ENCODE measurements around the gene ZNF385A. TPM values are rescaled to one million over a fixed set of nuclear protein-coding genes. Genes with fewer than 3 reads are reported as not detected.

The ZNF385A gene
- total RNA-seq, 1 donor from 2014 or later = 5.3 TPM

- TF ChIP-seq CTCF (IDR thresholded peaks at IDR 0.05; ENCODE audit: insufficient read depth, low read length, severe bottlenecking) = no peak
- Histone ChIP-seq H3K36me3 (ENCODE audit: control insufficient read depth, insufficient read depth, low read length) (no peaks in the 10 kb centered on the region), H3K27me3 (ENCODE audit: control insufficient read depth, insufficient read depth, low read length) (no peaks in the 10 kb centered on the region), H3K4me3 (ENCODE audit: low read depth, low read length) (no peak overlapping the region)
- no peak for FAIRE-seq
- no peak for DNase-seq (ENCODE audit: low read depth)
Measured at GRCh38 chr12:54423816-54424150, 39.2 kb upstream of the ZNF385A start.

- no peaks in the 10 kb centered on the region for H3K36me3 ChIP-seq (ENCODE audit: control insufficient read depth, insufficient read depth, low read length)
- H3K4me3 ChIP-seq (ENCODE audit: low read depth, low read length) = no peak overlapping the region
- no peak for TF ChIP-seq CTCF (IDR thresholded peaks at IDR 0.05; ENCODE audit: insufficient read depth, low read length, severe bottlenecking)
- FAIRE-seq (no peak), DNase-seq (ENCODE audit: low read depth) (no peak)
- no peaks in the 10 kb centered on the region for H3K27me3 ChIP-seq (ENCODE audit: control insufficient read depth, insufficient read depth, low read length)
Measured at GRCh38 chr12:54421879-54422250, 37.3 kb upstream of the ZNF385A start.

GRCh38 chr12:54421175-54421878, 36.8 kb upstream of the ZNF385A start:
- no peaks in the 10 kb centered on the region for H3K27me3 ChIP-seq (ENCODE audit: control insufficient read depth, insufficient read depth, low read length)

GRCh38 chr12:54420766-54421144, 36.2 kb upstream of the ZNF385A start:
- H3K27me3 ChIP-seq (ENCODE audit: control insufficient read depth, insufficient read depth, low read length) = no peaks in the 10 kb centered on the region
- H3K4me3 ChIP-seq (ENCODE audit: low read depth, low read length) = no peak overlapping the region
- H3K36me3 ChIP-seq (ENCODE audit: control insufficient read depth, insufficient read depth, low read length) = peaks cover under 1% of the 10 kb centered on the region
- DNase-seq (ENCODE audit: low read depth) (no peak), FAIRE-seq (no peak)
- no peak for TF ChIP-seq CTCF (IDR thresholded peaks at IDR 0.05; ENCODE audit: insufficient read depth, low read length, severe bottlenecking)

More at GRCh38 chr12:54421175-54421878, 36.8 kb upstream of the ZNF385A start:
- FAIRE-seq (no peak), DNase-seq (ENCODE audit: low read depth) (no peak)
- no peaks in the 10 kb centered on the region for H3K36me3 ChIP-seq (ENCODE audit: control insufficient read depth, insufficient read depth, low read length)
- no peak overlapping the region for H3K4me3 ChIP-seq (ENCODE audit: low read depth, low read length)
- TF ChIP-seq CTCF (IDR thresholded peaks at IDR 0.05; ENCODE audit: insufficient read depth, low read length, severe bottlenecking) = no peak

- FAIRE-seq (no peak), DNase-seq (ENCODE audit: low read depth) (peak; percentile 67)
- no peaks in the 10 kb centered on the region for H3K27me3 ChIP-seq (ENCODE audit: control insufficient read depth, insufficient read depth, low read length)
- no peak for TF ChIP-seq CTCF (IDR thresholded peaks at IDR 0.05; ENCODE audit: insufficient read depth, low read length, severe bottlenecking)
- peaks cover 3% of the 10 kb centered on the region for H3K36me3 ChIP-seq (ENCODE audit: control insufficient read depth, insufficient read depth, low read length)
- H3K4me3 ChIP-seq (ENCODE audit: low read depth, low read length) = peak within 1 kb of the TSS; percentile 90
Measured at GRCh38 chr12:54419088-54419887, 34.8 kb upstream of the ZNF385A start, which contains the start of gene ITGA5. ITGA5 (minus strand) TSS chr12:54419266; CDS start chr12:54419198, 68 bp downstream.

All from bronchial epithelial cell (primary cell).